ENCODE measurements around the gene DBNL.

DBNL gene

GRCh38 chr7:44077681-44078091 lies 33.2 kb downstream of the DBNL start:
- ATAC-seq: no peak
- TF ChIP-seq ZFP30 (CRISPR knock-in tag; IDR thresholded peaks at IDR 0.05): no peak
- no peak for TF ChIP-seq ESRRG (CRISPR knock-in tag; IDR thresholded peaks at IDR 0.05)
- TF ChIP-seq, protein P1, sequence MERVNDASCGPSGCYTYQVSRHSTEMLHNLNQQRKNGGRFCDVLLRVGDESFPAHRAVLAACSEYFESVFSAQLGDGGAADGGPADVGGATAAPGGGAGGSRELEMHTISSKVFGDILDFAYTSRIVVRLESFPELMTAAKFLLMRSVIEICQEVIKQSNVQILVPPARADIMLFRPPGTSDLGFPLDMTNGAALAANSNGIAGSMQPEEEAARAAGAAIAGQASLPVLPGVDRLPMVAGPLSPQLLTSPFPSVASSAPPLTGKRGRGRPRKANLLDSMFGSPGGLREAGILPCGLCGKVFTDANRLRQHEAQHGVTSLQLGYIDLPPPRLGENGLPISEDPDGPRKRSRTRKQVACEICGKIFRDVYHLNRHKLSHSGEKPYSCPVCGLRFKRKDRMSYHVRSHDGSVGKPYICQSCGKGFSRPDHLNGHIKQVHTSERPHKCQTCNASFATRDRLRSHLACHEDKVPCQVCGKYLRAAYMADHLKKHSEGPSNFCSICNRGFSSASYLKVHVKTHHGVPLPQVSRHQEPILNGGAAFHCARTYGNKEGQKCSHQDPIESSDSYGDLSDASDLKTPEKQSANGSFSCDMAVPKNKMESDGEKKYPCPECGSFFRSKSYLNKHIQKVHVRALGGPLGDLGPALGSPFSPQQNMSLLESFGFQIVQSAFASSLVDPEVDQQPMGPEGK (CRISPR knock-in tag; IDR thresholded peaks at IDR 0.05; ENCODE audit: borderline replicate concordance): no peak

GRCh38 chr7:44078521-44078920 lies 34.0 kb downstream of the DBNL start:
- ATAC-seq: no peak
- no peak for TF ChIP-seq TCF4 (CRISPR knock-in tag; IDR thresholded peaks at IDR 0.05; ENCODE audit: borderline replicate concordance)
- no peak for TF ChIP-seq CSDC2 (CRISPR knock-in tag; IDR thresholded peaks at IDR 0.05)
- TF ChIP-seq PPARA (CRISPR knock-in tag; IDR thresholded peaks at IDR 0.05; ENCODE audit: borderline replicate concordance): no peak
- TF ChIP-seq OSR1 (CRISPR knock-in tag; IDR thresholded peaks at IDR 0.05): no peak
- no peak for TF ChIP-seq SNAI2 (CRISPR knock-in tag; IDR thresholded peaks at IDR 0.05)

DNA sequence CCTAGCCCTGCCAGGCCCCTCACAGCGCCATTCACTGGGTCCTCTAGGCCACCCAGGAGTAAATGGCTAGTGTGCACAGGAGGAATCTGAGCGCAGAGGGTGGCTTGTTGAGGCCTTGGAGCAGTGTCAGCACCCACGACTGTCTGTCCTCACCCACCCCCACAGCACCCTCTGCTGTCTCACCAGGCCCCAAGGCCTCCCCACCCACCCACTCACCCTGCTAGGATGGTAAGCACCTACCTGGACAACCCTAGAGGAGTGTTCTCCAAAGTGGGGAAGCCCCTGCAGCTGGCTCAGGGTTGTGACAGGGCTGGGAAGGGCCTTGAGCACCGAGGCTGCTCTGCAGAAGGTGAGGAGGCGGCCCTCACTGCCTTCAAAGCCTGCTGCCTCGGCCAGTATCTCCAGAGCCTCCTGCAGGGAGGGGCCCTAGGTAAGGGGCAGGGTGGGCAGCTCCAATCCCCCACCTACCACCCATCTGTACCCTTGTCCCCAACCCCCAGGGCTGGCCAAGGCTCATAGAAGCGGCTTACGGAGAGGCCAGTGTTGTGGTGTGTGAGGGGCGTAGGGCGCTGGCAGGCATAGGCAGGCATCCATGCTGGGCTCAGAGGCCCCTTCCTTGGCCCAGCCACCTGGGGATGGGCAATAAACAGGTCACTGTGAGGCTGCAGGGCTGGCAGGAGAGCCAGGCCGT lies 35.0 kb downstream of the DBNL start:
- no peak for ATAC-seq
- TF ChIP-seq ZC3H10 (CRISPR knock-in tag; IDR thresholded peaks at IDR 0.05): no peak
- no peak for TF ChIP-seq ZFP3 (CRISPR knock-in tag; IDR thresholded peaks at IDR 0.05)
- TF ChIP-seq TOX (CRISPR knock-in tag; IDR thresholded peaks at IDR 0.05; ENCODE audit: borderline replicate concordance): no peak
- no peak for TF ChIP-seq ISL1 (CRISPR knock-in tag; IDR thresholded peaks at IDR 0.05)
- no peak for TF ChIP-seq ZNF8 (CRISPR knock-in tag; IDR thresholded peaks at IDR 0.05)
- no peak for TF ChIP-seq RARB (CRISPR knock-in tag; IDR thresholded peaks at IDR 0.05)
- no peak for TF ChIP-seq CSRNP3 (CRISPR knock-in tag; IDR thresholded peaks at IDR 0.05)
- no peak for TF ChIP-seq BACH2 (CRISPR knock-in tag; IDR thresholded peaks at IDR 0.05; ENCODE audit: borderline replicate concordance)

DNA sequence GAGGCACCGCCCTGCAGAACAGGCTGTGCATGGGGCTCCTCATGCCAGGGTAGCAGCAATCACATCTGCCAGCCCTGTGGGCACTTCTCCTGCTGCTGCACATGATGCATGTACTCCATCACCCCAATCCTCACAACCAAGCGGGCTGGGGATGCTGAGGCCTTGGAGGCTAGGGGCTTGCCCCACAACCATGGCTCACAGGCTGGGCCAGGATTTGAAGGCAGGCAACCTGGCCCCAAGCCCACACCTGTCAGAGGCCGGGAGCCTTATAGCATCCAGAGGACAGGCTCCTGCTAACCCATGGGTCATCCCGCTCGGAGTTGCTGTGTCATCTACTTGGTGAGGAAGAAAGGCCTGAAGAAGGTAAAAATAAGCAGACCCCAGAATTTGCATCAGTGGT lies 35.6 kb downstream of the DBNL start:
- TF ChIP-seq ZC3H10 (CRISPR knock-in tag; IDR thresholded peaks at IDR 0.05) (no peak), BACH2 (CRISPR knock-in tag; IDR thresholded peaks at IDR 0.05; ENCODE audit: borderline replicate concordance) (no peak), SNAI2 (CRISPR knock-in tag; IDR thresholded peaks at IDR 0.05) (no peak), ZNF8 (CRISPR knock-in tag; IDR thresholded peaks at IDR 0.05) (no peak), ARNTL (CRISPR knock-in tag; IDR thresholded peaks at IDR 0.05; ENCODE audit: borderline replicate concordance, low read depth) (no peak), CREB5 (CRISPR knock-in tag; IDR thresholded peaks at IDR 0.05; ENCODE audit: low read depth) (no peak), ISL1 (CRISPR knock-in tag; IDR thresholded peaks at IDR 0.05) (no peak), TCF4 (CRISPR knock-in tag; IDR thresholded peaks at IDR 0.05; ENCODE audit: borderline replicate concordance) (no peak), CSRNP3 (CRISPR knock-in tag; IDR thresholded peaks at IDR 0.05) (no peak), RARB (CRISPR knock-in tag; IDR thresholded peaks at IDR 0.05) (no peak), ZFP3 (CRISPR knock-in tag; IDR thresholded peaks at IDR 0.05) (no peak), GLIS3 (CRISPR knock-in tag; IDR thresholded peaks at IDR 0.05) (no peak), ZFP30 (CRISPR knock-in tag; IDR thresholded peaks at IDR 0.05) (no peak), ESRRG (CRISPR knock-in tag; IDR thresholded peaks at IDR 0.05) (no peak), CSDC2 (CRISPR knock-in tag; IDR thresholded peaks at IDR 0.05) (no peak), POU6F1 (CRISPR knock-in tag; IDR thresholded peaks at IDR 0.05; ENCODE audit: borderline replicate concordance, low read depth) (no peak)
- ATAC-seq: no peak
